NCI-H82 (cell line): ENCODE measurements around the gene EIF4A3.

ENCODE experiments used
- DNase-seq: peaks from one replicate; lab custom pipeline; 2025; lab: John Stamatoyannopoulos, UW

Gene EIF4A3

DNA sequence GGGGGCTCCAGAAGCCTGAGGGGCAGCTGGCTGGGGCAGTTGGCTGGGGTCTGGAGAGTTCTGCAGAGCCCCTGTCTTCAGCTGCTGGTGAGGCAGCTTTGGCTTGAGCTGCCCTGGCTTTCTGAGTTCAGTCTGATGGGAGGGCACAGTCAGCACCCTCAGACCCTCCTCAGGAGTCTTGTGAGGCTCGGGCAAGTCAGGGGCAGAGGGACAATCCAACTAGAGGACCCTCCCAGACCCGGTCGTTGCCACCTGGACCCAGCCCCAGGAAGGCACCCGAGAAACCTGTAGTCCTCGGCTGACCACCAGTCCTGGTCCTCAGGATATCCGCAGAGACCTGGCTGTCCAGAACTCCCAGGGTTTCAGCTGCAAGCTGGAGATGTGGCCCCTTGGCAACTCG lies 24.8 kb upstream of the EIF4A3 start:
- no peak for DNase-seq

DNA sequence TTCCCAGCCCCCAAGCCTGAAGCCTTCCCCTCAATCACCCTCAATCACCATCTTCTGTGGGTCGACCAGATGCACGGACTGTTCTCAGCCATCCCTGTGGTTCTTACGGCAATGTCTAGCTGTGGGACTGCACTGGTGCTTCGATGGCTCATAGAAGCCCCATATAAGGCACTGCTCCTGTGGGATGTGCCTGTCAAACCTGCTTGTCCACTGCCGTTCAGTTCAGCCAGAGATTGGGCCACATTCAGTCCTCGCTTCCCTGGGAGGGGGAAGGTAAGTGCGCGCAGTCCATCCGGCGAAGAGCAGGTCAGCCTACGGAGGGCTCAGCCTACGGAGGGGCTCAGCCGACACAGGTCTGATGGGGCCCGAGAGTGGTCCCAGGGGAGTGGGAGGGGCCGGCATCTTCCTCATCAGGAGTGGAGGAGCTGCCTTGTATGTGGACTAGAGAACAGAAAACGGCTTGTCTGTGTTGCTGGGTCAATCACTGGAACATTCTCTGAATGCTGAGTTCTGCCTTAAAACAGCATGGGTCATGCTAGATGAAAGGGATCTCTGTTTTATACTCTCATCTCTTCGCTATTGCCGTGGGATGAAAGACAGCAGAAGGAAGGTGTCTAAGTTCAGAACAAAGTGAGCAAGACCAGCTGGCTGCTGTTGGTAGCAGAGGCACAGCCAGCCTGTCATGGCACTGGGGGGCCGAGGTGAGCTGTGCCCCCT lies 23.0 kb upstream of the EIF4A3 start, which contains the start of gene CARD14:
CARD14 (plus strand) TSS at position 247 of the 717 bp plus-strand sequence. CDS start 11,409 bp downstream, outside the sequence.
- no peak for DNase-seq

DNA sequence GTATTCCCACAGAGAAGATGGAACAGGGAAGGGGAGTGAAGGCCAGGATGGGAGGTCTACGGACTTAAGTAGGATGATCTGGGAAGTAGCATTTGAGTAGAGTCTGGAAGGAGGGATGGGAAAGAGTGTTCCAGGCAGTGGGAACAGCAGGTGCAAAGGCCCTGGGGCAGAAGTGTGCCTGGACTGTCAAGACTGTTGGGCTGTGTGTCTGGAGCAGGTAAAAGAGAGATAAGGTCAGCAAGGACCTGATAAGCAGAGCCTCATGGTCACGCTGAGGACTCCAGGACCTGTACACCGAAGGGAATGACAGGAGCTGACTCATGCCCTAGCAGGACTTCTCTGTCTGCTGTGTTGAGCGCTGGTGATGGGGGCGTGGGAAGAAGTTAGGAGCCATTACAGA lies 22.2 kb upstream of the EIF4A3 start:
- DNase-seq = no peak

DNA sequence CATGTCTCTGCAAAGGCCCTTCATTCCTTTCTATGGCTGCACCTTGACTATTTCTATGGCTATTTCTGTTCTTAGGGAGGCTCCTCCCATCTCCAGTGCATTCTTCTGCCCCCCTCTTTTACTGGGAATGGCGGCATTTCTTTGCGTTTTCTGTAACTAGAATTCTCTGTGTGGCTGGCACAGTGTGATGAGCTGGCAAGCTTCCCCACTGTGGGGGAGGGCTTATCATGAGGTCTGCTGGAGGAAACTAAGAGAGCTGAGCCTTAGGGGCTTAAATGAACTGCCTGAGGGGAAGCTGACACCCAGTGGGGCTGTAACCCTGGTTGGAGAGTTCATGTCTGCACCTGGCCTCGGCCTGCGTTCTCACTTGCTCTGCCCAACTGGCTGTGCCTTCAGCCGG lies 21.4 kb upstream of the EIF4A3 start:
- DNase-seq = no peak

DNA sequence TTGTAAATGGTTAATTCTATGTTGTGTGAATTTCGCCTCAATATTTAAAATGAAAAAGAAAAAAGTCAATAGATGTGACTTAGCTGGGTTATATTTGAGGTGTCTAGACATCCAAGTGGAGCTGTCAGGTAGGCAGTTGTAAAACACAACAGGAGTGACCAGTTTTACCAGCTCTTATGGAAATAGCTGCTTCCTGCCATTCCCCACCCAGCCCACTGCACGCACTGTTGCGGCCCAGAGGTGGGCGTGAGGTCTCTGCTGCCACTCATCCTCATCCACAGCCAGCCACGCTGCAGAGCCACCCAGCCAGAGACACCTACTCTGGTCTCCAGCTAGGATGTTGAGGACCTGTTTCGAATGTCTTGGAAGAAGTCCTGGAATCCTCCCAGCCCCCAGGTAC lies 19.5 kb upstream of the EIF4A3 start:
- no peak for DNase-seq

DNA sequence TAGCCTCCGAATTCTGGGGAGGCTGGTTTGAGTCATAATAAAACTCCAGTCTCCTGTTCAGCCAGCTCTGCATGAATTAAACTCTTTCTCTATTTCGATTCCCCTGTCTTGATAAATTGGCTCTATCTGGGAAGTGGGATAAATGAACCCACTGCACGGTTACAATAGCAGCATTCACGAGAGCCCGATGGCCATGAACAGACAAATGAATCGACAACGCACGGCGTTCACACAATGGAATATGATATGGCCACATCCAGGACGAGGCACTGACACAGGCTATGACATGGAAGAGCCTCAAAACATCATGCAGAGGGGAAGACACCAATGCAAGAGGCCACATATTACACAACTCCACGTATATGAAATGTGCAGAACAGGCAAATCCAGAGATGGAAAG lies 17.3 kb upstream of the EIF4A3 start:
- no peak for DNase-seq

DNA sequence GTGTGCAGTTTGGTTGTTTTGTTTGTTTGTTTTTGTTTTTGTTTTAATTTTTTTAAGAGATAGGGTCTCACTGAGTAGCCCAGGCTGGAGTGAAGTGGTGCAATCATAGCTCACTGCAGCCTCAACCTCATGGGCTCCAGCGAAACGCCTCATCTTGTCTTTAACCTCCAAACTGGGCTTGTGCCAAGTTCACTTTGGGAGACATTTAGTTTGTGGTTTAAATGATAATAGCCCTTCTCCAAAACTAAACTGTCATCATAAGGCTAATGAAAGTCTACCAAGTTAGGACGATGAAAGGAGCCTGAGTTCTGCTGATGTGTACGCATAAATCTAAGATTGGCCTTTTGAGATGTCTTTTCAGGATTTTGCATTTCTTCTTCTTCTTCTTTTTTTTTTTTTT lies 16.4 kb upstream of the EIF4A3 start:
- DNase-seq = no peak

DNA sequence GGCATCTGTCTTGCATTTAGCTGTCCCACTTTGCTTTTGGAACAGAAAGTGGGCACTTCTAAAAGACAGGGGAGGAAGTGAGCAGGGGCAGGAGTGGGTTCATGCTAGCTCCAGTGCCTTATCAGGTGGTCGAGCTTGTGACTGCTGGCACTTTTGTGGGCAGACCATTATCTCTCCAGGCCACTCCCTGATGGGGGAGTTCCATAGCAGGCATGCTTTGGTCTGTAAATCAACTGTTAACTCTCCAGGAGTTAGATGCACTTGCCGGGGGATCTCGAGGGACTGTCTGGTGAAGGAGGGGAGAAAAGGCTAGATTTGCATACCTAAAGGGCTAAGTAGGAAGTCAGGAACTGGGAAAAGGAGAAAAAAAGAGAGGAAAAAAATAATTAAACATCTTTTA lies 13.6 kb upstream of the EIF4A3 start:
- peak; percentile 27 for DNase-seq

DNA sequence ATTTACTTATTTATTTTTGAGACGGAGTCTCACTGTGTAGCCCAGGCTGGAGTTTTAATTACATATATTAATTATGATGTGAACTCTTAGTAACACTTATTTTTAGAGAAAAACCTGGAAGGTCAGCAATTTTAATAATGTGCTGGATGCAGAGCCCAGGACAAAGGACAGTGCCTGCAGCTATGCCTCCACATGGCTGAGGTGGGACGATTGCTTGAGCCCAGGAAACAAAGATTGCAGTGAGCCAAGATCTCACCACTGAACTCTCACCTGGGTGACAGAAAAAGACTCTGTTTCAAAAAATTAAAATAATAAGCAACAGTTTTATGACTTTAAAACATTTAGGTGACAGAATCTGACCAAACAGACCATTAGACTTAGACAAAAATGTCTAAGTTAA lies 11.9 kb upstream of the EIF4A3 start:
- peak; percentile 25 for DNase-seq

DNA sequence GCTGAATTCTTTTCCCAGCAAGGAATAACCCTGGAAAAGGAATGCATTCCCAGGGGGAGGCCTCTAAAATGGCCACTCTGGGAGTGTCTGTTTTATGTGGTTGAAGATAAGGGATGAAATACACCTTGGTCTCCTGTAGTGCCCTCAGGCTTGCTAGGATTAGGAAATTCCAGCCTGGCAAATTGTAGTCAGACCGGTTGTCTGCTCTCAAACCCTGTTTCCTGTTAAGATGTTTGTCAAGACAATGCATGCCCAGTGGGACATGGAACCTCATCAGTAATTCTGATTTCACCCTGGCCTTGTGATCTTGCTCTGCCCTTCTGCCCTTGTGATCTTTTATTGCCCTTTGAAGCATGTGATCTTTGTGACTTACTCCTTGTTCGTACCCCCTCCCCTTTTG lies 8.7 kb upstream of the EIF4A3 start:
- DNase-seq = peak; percentile 29

DNA sequence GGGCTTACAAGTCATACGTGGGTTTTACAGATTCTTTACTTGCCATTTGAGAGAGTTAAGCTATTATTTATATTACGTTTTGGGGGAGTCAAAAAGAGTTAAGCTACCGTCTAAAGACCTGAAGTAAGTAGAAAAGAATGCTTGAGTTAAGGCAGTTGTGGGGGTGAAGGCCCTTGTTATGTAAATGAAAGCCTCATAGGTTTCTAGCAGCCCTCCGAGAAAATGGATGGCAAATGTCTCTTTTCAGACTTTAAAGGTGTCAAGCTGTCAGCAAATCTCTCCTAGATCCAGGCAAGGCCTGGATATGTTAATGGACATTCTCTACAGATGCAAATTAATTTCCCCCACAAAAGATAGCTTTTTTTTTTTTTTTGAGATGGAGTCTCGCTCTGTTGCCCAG lies 7.2 kb upstream of the EIF4A3 start:
- no peak for DNase-seq

DNA sequence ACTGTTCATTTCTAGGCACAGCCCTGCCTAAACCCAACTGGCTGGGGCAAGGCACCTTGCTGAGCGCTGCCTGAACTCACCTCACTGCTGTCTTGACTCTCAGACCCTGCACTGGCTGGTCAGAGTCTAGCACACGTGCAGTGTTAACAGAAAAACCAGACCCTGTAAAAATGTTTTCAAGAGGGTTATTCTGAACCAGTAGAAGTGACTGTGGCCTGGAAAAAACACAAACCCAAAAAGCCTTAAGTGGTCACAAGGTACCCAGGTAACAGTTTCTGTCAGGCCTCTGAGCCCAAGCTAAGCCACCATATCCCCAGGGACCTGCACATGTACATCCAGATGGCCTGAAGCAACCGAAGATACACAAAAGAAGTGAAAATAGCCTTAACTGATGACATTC lies 6.1 kb upstream of the EIF4A3 start:
- peak; percentile 77 for DNase-seq

DNA sequence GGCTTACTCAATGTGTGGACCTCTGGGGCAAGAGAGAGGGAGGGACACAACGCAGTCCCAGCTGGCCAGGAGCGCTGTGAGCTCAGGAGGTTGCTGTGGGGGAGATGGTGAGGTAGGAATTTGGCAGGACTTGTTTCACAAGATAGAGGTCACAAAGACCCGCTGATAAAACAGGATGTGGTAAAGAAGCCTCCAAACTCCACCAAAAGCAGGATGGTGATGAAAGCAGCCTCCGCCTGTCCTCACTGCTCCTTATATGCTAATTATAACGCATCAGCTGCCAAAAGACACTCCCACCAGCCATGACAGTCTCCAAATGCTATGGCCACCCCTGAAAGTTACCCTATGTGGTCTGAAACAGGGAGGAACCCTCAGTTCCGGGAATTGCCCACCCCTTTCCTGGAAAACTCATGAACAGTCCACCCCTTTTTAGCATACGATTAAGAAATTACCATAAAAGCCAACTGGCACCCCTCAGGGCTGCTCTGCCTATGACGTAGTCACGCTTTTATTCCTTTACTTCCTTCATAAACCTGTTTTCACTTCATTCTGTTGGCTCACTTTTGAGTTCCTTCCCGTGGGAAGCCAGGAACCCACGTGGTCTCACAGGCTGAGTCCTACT lies 5.3 kb upstream of the EIF4A3 start:
- no peak for DNase-seq

DNA sequence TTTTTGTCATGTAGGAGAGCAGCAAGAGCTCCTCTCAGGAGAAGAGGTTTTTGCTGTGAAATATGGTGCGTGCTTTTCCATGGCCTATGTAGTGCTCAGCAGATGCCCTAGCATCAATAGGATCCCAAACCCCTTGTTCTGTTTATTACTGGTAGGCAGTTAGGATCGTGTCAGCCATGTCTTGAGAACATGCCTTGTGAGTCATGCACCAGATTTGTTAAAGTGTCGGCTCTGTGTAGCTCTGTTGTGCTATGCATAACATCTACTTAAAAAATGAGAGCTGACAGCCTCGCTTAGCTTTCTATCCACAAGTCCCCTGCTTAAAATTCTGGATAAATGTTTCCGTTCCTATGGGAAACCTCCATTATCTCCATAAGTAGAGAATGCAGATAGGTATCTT lies 4.4 kb upstream of the EIF4A3 start:
- peak; percentile 39 for DNase-seq

DNA sequence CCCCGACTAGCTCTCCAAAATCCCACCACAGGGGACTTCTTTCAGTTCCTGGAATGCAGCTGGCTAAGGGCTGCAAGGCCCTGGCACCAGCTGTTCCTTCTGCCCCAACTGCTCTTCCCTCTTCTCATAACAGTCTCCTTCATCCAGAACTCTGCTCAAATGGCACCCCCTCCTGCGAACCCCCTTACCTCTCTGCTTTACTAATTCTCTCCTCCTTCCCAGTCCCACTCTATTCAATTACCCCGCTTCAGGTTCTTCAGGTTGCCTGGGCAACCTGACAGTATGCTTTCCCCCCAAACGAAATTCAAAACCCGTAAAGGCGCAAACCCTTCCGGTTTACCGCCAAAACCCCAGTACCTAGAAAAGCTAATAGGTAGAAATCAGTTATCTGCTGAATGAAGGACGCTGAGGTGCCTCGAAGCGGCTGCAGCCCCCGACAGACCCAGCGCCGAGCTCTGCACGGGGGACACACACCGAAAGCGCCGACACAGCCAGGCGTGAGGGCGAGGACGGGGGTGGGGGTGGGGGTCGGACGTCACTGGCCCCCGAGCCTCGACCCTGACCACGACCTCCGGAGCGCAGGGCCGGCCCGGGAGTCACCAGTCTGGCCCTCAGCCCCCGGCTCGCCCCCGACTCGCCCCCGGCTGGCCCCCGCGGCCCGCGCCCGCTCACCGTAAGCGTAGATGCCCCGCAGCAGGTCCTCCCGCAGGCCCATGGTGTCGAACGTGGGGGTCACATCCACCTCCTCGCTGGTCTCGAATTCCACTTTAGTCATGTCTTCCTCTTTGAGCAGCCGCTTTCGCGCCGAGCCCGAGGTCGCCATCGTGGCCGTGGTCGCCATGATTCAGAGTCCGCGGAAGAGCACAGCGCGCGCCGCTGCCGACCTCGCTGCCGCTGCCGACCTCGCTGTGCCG lies 550 bp downstream of the EIF4A3 start:
- peak; percentile 54 for DNase-seq

DNA sequence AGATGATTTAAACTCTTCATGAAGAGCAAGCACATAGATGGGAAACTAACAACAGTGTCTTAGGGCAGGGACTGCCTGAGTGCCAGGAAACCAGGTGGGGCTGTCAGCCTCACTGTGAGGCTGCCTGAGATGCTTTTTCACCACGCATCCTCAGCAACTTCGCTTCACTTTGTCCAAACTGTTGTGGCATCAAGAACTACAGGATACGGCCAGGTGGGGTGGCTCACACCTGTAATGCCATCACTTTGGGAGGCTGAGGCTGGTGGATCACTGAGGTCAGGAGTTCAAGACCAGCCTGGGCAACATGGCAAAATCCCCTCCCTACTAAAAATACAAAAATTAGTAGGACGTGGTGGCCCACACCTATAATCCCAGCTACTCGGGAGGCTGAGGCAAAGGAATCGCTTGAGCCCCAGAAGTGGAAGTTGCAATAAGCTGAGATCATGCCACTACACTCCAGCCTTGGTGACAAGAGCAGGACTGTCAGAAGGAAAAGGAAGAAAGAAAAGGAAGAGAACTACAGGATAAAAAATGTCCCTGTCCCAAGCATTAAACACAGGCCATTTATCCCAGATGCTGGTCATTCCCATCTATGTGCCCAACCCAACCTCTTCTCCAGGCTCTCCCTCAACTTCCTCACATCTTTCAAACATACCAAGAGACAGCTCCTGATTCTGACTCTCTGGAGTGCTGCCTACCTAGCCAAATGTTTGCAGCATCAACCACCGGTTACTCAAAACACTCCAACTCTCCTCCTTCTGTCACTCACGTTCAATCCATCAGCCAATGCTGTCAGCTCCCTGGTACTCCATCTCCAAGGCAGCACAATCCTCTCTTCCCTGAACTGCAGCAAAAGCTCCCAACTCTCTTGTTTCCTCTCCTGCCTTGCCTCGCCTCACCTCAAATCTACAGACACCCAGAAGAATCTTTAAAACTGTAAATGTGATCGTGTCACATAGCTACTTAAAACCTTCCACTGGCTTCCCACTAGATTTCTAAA lies 1.6 kb downstream of the EIF4A3 start:
- no peak for DNase-seq

DNA sequence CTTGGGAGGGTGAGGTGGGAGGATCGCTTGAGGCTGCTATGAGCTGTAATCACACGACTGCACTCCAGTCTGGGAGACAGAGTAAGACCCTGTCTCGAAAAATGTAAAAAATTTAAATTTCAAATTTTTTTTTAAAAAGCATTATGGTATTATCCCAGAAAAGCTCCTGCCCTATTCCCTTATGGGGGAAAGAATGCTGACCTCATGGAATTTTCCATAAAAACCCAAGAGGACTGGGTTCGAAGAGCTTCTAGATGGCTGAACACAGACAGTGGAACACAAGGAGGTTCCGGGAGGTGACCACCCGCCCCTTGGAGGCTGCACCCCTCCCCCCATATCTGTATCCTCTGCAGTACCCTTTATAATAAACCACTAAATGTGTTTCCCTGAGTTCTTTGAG lies 4.0 kb downstream of the EIF4A3 start:
- DNase-seq = no peak

DNA sequence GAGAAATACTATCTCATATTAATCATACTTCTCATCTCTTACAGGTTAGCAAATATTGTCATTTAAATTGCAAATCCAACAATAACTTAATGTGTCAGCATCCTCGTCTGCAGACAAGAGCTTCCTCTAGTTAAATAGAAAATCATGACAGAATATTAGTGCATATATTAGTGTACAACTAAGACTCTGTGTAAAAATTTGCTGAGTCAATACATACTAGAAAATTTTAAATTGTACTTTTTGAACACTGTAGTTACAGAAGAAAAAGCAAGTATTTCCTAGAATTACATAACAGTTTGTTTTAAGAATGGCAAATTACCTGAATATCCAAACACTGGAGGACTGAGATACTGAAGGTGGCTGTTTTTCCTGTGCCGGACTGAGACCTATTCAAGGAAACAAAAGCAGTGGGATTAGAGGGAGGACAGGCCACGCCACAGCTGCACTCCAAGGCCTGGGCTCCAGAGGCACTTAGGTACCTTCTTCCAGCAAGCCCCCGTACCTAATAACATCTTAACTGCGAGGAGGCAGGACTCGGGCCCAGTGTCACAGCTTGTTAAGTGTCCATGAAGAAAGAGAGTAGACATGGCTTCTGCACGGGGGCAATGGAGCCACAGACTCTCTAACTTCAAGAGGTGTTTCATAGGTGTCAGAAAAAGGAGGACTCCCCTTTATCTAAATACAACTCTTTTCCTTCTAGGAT lies 5.3 kb downstream of the EIF4A3 start:
- DNase-seq = no peak

DNA sequence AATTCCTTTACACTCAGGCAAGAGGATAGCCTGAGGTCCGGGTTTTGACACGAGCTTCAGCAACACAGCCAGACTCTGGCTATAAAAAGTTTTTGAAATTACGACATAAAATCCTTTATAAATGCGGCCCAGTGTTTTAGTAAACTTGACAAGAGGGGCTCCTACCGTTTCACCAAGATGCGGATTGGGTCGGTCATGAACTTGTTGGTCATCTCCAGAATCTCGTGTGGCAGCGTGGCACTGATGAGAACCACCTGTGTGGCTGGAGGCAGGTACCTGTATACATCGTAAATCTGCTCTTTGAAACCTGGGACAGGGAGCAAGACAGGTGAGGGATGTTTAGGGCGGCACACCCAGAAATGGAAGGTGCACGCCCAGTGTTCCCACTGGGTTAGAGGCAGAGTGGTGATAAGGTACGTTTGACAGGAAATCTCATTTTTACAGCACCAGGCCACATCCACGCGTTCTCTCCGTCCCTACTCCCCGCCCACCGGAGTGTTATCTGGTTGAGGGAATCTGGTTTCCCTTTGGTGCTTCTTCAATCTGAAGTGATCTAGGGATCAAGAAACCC lies 8.0 kb downstream of the EIF4A3 start:
- DNase-seq = no peak

DNA sequence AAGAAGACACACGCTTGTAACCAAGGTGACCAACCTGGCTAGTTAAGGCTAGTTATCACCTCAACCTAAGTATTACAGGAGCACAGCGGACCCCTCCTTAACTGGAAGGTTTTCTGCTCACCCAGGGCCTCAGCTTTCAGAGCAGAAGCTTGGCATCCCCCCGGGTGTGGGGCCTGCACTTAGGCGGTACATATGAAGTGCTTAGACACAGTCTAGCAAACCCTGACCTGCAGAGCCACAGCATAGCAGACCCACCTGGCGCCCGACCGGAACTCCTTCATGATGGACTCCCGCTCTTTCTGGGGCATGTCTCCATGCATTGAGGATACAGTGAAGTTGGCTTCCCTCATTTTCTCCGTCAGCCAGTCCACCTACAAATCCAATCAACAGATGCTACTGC lies 9.8 kb downstream of the EIF4A3 start:
- DNase-seq = no peak

DNA sequence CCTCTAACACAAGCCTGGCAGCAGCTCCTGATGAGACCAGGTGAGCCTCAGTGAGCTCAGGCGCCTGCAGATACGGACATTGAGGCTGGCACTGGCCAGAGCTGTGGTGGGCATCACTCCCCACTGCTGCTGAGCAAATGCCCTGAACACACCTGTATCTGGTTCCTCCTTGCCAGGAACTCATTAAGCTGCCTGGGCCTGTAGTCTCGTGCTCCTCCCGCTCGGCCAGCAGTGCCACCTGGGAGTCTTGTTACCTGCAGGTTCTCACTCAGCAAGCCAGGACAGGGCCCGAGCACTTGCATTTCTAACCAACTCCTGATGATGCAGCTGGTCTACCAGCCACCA lies 13.3 kb downstream of the EIF4A3 start:
- DNase-seq = no peak
